HG02981 (cell line): ENCODE results near the gene HES7.
"Not testable (repeated sequence)": the region's sequence is repeated elsewhere in the genome, so short reads cannot be mapped to it uniquely, and the experiment has no call there.

ENCODE experiments used
- ATAC-seq: cut with Tn5 transposase; IDR thresholded peaks from one replicate; pipeline ENCODE4 v1.9.1; 2021; ENCODE audit warnings: mild to moderate bottlenecking, moderate library complexity; ENCODE audit not compliant: unreplicated experiment

Gene HES7

DNA sequence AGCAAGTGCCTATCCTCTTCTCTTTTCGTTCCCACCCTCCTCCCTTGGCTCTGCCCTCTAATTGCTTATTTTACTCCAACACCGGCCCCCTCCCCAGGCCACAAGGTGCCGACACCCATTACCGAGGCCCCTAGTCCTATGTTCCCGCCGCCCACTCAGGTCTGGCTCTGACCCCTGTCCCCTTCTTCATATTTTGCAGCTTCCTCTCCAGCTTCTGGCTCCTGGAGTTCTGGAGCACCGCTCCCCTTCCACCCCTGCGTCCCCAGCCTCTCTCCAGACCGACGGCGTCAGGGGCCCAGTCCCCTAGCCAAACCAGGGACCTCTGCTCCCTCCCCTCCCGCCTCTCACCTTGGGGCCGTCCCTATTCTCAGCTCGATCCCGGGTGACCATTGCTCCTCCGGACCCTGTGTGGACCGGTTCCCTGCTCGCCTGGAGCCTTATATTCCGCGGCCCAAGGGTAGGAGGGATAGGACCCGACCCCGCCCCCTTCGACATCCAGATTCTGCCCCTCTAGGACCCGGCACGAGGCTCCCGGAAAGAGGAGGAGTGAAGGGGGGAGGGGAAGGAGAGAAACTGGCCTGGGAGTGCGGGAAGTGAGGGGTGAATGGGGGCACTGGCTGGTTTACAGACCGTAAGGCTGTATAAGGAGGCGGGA, at the start of gene HES7:
HES7 (minus strand) TSS at position 412 of the 655 bp plus-strand sequence; CDS start at position 390, 22 bp downstream.
- no peak for ATAC-seq

DNA sequence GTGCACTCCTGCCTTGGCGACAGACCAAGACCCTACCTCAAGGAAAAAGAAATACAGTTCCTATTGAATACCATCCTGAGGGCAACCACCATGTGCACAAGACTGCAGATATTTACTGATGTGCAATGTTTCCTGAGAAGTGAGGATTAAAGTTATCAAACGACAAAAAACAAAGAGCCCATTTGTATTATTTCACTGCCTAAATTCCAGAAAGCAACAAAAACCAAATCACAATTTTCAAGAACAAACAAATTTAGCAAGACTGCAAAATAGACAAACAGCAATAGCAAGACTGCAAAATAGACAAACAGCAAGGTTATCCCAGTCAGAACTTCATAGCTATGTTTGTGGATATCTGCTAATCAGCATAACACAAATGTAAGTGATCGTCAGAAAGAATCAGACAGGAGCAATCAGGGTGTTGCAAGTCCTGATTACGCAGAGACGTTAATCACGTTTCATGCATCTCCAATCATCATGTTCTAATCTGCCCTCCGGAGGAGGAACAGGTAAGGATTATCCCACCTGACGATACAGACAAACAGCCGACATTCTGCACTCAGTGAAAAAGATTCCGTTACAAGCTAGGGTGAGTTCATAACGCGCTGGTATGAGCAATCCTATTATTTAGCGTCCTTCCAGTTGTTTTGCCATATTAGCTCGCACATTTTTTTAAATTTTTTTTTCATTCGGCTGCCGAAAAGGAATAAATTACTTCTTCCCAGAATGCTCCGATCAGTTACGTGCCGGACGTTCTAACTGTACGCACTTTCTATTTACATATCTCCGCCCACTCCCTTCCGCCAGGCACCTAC, 49.4 kb upstream of the HES7 start:
- peak; percentile 65 for ATAC-seq

DNA sequence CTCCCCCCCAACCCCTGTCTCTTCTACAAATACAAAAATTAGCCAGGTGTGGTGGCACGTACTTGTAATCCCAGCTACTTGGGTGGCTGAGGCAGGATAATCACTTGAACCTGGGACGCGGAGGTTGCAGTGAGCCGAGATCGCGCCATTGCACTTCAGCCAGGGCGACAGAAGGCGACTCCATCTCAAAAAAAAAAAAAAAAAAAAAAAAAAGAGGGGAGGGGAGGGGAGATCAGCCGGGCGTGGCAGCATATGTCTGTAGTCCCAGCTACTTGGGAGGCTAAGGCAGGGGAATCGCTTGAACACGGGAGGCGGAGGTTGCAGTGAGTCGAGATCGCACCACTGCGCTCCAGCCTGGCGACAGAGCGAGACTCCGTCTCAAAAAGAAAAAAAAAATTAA, 46.3 kb upstream of the HES7 start:
- ATAC-seq: not testable (repeated sequence)

DNA sequence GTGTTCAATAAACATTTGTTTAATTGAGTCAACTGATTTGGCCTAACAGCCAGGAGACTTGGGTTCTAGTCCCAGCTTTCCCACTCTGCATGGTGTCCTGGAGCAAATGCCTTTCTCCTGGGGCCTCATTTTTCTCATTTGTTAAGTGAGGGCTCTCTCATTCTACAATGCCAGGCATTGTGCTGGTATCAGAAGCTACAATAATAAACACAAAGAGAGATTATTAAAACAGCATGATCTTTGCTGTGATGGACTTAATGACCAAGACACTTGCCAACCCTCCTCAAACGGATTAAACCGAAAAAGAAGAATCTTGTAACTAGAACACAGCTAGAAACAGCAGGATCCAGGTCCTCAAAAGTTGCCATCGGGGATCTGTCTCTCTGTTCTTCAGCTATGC, 43.6 kb upstream of the HES7 start:
- ATAC-seq: no peak

DNA sequence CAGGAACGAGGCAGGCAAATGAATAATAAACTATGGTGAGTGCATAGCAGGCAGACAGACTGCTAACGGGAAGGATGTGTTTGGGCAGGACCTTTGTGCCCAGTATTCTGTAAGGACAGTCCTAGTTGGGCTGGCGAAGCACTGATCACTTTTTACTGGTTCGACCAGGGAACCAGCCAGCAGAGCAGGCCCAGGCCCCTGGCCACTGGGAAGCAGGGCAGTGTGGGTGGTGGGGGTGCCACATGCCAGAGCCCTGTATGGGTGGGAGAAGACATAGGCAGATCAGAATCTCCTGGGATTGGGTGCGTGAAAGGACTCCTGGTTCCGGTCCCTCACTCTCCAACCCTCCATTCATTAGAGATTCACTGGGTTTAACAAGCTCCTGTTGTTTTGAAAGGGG, 42.8 kb upstream of the HES7 start:
- no peak for ATAC-seq

DNA sequence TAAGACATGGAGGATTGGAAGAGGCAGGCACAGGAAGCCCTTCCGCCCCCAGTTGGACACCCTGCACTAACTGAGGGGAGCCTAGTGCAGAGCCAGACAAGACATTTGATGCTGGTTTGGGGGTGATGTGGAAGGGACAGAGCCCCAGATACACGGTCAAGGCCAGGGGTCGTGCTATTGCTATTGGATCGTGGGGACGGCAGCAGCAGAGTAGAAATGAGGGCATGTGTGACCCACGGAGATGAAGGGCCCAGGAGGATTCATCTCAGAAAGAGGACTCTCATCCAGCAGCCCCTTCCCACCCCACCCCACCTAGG, 40.9 kb upstream of the HES7 start:
- ATAC-seq: no peak

DNA sequence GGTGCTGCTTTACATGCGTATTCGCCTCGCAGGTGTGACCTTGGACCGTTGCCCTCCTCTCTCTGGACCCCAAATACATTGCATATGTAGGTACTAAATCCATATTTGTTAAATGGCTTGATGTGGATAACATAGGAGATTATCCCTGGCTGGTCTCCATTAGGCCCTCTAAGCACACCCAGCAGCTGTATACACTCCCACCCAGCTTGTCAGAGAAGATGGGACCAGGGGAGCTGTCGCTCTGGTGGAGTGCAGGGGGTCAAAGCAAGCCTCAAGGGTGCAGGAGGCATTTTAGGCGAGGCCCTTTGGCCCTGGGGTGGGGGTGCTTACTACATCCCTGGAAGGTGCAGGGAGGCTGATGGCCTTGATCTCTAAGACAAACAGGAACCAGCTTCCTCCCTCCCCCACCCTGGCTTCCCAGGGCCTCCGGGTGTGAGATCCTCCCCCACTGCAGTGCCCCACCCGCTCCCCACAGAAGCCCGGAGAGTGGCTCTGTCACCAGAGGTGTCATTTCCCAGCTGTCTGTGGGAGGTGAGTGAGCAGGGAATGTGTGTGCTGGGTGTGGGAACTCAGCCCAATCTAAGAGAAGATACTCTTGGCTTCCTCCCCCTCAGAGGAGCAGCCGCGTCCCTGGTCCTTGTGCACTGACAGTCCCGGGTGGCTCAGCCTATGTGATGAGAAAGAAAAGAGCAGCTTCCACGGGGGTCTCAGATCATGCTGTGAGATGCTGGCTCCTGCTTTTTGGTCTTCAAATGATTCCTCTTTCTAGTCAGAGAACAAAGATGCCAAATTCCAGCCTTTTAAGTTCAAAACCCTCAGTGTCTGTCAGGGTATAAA, 40.3 kb upstream of the HES7 start:
- ATAC-seq: no peak

DNA sequence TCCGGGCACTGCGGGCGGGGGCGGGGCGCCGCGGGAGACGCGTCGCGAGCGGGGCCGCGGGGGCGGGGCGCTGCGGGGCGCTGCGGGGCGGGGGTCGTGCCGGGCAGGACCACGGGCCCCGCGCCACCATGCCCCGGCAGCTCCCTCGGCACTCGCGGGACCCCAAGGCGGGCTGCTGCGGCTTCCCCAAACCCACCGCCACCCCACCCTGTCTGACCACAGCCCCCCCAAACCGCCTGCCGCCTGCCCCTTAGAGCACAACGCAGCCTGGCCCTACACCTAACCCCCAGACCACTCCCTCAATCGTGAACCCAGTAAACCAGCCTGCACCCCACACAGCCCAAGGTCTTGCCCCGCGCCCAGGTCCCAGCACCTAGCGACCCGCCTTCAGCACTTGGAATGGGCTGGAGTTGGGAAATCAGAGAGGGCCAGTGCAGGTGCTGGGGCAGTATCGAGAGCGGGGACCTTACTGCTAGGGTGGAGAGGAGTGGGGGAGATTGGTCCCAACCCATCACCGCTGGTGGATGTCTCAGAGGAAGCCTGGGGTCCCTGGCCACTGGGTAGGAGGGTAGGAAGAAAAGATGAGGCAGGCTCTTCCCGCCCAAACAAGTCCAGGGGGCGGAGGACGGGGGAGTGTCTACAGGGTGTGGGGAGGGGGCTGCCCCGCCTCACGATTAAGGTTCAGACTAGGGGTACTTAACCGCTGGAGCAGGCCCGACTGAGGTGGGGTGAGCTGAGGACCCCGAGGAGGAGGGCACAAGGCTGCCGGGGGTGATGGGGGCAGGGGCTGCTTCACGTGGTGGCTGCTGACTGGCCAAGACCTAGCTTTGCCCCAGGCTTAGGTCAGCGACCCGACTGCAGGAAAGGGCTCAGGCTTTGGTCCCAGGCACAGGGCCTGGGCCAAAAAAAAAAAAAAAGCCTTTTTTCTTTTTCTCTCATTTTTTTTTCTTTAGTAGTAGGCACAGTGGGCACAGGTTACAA, 39.4 kb upstream of the HES7 start:
- no peak for ATAC-seq

DNA sequence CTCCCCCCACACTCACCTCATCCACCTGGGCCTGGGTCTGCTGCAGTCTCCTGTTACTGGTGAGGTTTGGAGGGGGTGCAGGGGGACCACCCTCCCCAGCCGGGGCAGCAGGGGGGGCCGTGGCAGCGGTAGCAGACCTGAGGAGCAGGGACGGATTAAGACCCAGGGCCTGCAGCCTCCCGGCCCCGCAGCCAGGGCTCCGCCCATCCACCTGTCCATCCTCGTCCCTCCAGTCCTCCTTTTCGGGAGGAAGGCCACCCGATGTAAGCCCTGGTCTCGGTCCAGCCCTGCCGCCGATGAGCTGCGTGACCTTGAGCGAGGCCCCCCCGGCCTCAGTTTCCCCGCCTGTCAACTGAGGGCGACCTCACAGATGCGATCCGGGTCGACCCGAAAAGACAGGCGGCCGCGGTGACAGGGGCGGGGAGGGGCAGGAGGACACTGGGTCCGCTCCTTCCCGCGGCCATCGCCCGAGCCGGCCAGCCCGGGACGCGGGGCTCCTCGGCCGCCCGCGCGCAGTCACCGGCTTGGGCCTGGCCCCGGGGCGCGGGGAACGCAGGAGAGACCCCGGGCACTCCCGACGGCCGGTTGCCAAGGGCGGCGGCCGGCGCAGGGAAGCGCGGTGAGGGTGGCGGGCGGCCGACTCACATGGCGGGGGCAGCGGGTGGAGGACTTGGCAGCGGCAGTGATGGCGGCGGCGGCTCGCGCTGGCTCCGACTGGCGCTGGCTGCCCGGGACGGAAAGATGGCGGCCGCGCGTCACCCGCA, 38.5 kb upstream of the HES7 start, which contains the start of gene VAMP2:
VAMP2 (minus strand) TSS at position 716 of the 764 bp plus-strand sequence; CDS start at position 647, 69 bp downstream.
- no peak for ATAC-seq

DNA sequence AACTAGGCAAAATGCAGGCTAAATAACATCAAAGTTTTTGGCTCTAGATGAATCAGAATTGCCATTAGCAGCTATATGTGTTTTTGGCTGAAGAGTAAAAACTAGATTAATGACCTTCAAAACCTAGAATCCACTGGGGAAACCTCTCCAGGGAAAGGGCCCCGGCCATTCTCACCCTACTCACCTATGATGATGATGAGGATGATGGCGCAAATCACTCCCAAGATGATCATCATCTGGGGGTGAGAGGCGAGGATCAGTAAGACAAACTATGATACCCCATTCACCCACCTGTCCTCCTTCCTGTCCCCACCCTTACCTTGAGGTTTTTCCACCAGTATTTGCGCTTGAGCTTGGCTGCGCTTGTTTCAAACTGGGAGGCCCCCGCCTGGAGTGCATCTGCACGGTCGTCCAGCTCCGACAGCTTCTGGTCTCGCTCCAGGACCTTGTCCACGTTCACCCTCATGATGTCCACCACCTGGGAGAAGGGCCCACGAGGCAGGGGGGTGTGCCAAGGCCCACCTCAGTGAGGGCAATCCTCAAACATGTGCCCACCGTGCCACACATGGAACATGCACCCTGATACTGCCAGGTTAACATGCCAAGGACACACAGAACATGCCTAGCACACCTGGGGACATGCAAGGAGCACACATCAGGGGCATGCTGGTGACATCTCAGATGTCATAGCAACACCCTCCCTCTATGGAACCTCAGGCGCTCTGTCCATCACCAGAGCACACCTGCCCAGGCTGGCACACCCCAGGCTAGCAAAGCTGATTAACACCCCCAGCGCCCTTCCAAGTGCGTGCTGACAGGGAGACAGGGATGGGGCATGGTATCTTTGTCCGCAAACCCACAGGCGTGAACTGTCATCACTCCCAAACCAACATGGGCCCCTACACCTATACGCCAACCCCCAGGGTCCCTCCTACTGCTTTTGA, 37.7 kb upstream of the HES7 start:
- ATAC-seq: no peak

DNA sequence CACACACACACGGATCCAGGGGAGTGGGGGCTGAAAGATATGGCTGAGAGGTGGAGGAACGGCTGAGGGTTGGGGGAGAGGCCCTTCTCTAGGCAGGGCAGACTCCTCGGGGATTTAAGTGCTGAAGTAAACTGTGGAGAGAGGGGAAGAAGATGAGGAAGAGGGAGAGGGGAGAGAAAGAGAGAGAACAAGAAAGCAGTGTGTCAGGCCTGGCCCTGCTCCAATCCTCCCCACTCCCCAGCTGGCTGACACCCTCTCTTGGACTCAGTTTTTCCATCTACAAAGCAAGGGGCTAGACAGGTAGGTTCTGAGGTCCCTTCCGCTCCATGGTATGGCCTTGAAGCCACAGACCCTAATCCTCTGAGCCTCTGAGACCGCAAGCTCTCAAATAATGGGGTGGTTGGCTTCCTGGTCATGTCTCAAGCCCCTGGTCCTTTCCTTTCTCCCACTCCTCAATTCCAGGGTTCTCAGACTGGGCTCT, 36.9 kb upstream of the HES7 start:
- no peak for ATAC-seq

DNA sequence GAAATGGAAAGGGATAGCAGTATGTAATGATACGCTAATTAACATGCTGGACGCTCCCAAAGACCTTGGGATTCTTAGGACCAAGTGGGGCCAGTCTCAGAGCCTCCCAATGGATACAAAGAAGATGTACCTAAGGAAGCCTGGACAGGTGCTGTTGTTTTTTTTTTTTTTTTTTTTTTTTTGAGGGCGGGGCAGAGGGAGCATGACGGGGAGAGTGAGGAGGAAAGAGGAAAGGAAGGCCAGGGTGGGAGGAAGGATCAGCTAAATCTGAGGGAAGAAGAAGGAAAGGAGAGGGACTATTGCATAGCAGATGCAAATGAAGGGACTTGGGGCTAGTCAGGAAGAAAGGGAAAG, 36.3 kb upstream of the HES7 start:
- ATAC-seq: no peak

DNA sequence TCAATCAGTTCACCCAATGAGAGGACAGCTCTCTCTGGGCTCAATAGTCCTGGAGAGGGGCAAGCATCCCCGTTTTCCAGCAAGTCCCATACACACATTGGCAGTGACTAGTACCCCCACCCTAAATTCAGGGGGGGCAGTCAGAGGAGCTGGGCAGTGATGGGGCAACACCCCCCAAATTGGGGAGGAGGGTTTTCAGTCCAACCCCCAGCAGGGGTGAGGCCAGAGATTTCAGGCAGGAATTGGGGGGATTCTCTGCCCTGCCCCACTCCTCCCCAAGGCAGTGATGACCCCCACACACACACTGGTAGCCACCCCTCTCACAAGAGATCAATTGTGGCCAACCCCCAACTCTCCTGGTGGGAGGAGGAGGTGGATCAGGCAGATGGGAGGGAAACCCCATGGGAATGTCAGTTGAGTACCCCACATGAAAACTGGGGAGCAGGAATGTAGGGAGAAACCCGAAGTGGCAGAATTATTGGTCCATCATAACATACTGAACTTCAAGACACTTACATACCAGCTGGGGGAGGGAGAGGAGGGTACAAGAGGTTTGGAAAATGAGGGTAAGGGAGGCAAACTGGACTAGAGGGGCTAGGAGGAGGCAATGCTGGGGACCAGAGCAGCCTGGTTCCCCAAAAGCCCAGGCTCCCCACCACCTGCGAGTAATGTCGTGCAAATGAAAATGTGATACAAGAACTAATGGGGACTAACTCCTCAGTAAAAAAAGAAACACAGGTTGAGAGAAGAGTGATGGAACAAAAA, 35.7 kb upstream of the HES7 start:
- no peak for ATAC-seq

DNA sequence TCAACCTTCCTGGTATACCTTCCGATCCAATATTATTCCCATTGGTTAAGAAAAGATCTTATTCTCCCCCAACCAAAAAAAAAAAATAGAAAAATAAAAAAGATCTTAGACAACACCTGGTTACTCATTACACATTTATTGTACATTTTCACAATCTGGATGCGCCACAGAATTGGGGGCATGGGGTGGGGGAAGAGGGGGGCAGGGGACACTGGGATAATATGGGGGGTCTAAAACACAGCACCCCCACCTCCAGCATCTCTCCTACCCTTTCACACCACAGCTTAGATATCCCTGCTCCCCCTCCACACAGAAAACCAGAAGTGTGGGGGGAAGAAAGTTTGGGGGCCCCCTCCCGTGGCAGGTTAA, 35.1 kb upstream of the HES7 start:
- no peak for ATAC-seq

DNA sequence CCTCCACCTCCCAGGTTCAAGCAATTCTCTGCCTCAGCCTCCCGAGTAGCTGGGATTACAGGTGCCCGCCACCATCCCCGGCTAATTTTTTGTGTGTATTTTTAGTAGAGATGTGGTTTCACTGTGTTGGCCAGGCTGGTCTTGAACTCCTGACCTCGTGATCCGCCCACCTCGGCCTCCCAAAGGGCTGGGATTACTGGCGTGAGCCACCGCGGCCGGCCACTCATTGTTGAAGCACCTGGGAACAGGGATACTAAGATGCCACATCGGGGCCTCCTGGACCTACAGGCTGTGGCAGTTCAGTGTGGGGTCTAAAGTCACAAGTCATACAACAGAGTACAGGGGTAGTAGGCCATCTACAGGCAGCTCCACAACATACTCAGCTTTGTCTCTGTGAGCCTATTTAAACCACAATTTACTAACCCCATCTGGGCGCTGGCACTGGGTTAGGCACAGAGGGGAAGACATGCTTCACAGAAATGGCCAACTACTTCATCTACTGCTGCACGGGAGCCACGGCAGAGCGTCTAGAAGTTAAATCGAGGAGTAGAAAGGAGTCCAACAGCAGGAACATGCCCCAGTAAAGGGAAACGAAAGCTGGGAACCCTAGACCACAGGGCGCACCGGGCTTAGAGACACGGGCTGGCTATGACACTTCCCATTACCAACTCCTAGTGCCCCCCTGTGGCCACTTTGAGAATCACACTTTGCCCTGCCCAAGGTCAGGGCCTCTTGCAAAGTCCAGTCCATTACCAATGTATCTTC, 34.5 kb upstream of the HES7 start:
- ATAC-seq: no peak

DNA sequence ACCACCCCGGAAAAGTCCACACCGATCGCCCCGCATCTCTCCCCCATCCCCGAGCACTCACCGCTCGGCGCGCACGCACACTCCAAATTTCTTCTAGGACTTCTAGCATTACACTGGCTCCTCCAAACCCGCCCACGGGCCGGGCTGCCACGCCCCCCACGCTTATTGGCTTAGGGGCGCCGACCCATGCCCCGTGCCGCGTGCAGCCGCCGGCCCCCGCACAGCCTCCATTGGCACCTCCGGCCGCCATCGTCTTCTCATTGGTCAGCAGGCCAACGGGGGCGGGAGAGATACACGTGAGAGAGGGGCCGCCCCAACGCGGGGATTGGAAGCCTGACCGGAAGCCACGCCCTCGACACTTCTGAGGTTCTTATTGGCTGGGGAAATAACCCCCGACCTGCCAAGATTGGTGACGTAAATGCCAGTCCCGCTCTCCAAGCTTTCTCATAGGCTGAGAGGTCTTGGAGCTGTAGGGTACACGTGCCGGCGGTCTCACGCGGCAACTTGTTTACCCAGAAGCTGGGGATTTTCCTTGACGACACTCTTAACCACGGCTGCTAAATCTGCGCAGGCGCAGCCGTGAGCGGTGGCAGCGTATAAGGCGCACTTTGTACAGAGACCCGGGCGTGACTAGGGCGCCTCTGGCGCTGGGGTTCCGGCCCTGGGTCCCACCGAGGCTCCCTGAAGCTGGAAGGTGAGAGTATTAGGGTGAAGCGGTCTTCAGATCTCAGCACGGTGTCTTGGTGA, 32.5 kb upstream of the HES7 start:
- ATAC-seq: peak; percentile 74

DNA sequence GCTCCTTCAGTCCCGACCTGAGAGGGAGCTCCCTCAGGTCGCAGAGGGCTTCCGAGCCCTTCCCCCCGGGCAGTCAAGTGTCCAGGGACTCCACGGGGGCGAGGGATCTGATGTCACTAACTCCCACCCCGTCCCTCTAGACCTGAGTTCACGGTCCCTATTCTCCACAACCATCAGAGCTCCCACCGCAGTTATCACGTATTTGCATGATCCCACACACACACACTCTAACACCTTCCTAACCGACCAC, 32.0 kb upstream of the HES7 start:
- no peak for ATAC-seq
